ENCODE data around the gene PGAP3.

The PGAP3 gene

DNA sequence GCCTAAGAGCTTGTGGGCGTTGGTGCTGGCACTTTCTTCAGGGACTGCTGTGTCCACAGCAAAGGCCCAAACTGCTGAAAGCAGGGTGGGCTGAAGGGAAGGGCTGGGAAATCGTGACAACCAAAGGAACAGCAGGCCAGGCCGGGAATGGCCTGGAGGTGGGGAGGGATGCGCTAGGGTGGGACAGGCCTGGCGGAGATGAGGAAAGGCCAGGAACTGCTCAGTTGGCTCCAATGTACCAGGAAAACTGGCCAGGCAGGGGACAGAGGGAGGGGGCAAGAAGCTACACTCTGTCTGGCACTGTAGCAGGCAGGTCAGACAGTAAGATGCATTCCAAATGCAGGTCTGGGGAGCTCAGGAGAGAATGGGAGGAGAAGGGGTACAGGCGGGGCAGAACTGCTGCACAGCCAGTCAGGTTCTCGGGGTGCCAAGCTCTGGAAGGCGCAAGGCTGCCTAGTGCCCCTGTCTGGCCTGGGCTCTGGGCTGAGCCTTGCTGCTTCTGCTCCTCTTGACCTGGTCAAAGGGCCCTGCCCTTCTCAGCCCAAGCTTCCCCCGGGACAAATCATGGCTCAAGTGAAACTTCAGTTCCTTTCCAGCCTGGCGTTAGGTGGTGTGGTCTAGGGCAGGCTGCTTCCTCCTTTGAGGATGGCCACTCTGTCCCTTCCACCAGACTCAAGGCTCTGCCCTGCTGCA lies 12.3 kb downstream of the PGAP3 start:
- ChIA-PET CTCF (interaction anchor here (0.6 to 2.1 kb wide), 8 partner anchors 18 to 225 kb away, joined by 3 to 16 read pairs (median 6); no protein-coding TSS in a partner anchor), POLR2A (interaction anchor here (1.2 to 1.5 kb wide), 7 partner anchors 9 to 38 kb away, joined by 3 to 8 read pairs (median 4); partner anchors contain the start of genes ERBB2 and PGAP3)
- H3K9me3 ChIP-seq (ENCODE audit: control insufficient read depth, insufficient read depth, low read depth, low read length), result no peaks in the 10 kb centered on the region
- peak overlapping the region; percentile 48 for H3K27ac ChIP-seq (ENCODE audit: extremely low read depth, low read depth, low read length)
- H3K4me1 ChIP-seq (ENCODE audit: control insufficient read depth, insufficient read depth, low read length), result peaks cover 17% of the 10 kb centered on the region
- H3K36me3 ChIP-seq (ENCODE audit: control insufficient read depth in 2 of 2, insufficient read depth in 1 of 2, low read length in 2 of 2), result peaks cover 0 to 3% of the 10 kb centered on the region in 2 experiments; a peak in 2 of 3 replicates
- TF ChIP-seq ZNF121 (tag by site-specific recombination; IDR thresholded peaks at IDR 0.05), result peak; percentile 68; the same call in 1 of the 2 replicates
- no peak for TF ChIP-seq ZNF362 (tag by site-specific recombination; IDR thresholded peaks at IDR 0.05)
- TF ChIP-seq ZNF600 (tag by site-specific recombination; IDR thresholded peaks at IDR 0.05), result 0 out of 2 replicates have a peak, but pooled peaks have one; percentile 31
- peak; percentile 41; the same call in 1 of the 2 replicates for TF ChIP-seq KLF17 (tag by site-specific recombination; IDR thresholded peaks at IDR 0.05)
- TF ChIP-seq, protein P1, sequence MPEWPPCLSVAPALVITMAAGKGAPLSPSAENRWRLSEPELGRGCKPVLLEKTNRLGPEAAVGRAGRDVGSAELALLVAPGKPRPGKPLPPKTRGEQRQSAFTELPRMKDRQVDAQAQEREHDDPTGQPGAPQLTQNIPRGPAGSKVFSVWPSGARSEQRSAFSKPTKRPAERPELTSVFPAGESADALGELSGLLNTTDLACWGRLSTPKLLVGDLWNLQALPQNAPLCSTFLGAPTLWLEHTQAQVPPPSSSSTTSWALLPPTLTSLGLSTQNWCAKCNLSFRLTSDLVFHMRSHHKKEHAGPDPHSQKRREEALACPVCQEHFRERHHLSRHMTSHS (tag by site-specific recombination; IDR thresholded peaks at IDR 0.05), result no peak
- peak; percentile 86 for TF ChIP-seq ZNF341 (tag by site-specific recombination; IDR thresholded peaks at IDR 0.05; ENCODE audit: low read depth)
- no peak overlapping the region for H3K4me3 ChIP-seq (ENCODE audit: low read depth, low read length)

GRCh38 chr17:39674702-39675389 lies 13.0 kb downstream of the PGAP3 start:
- peaks cover 17% of the 10 kb centered on the region for H3K4me1 ChIP-seq (ENCODE audit: control insufficient read depth, insufficient read depth, low read length)
- H3K4me3 ChIP-seq (ENCODE audit: low read depth, low read length), result no peak overlapping the region
- H3K36me3 ChIP-seq (ENCODE audit: control insufficient read depth in 2 of 2, insufficient read depth in 1 of 2, low read length in 2 of 2), result peaks cover 0 to 3% of the 10 kb centered on the region in 2 experiments; a peak in 2 of 3 replicates
- no peaks in the 10 kb centered on the region for H3K9me3 ChIP-seq (ENCODE audit: control insufficient read depth, insufficient read depth, low read depth, low read length)
- peak overlapping the region; percentile 48 for H3K27ac ChIP-seq (ENCODE audit: extremely low read depth, low read depth, low read length)
- POLR2A ChIA-PET, result interaction anchor here (1.2 to 1.5 kb wide), 4 partner anchors 8 to 28 kb away, joined by 3 to 8 read pairs (median 4); partner anchors contain the start of gene PGAP3
- CTCF ChIA-PET, result interaction anchor here (0.6 to 2.1 kb wide), 5 partner anchors 21 to 55 kb away, joined by 3 to 16 read pairs (median 12); no protein-coding TSS in a partner anchor
- TF ChIP-seq ZNF747 (tag by site-specific recombination; IDR thresholded peaks at IDR 0.05), result no peak
- no peak for TF ChIP-seq ZNF266 (tag by site-specific recombination; IDR thresholded peaks at IDR 0.05; ENCODE audit: low read depth)
- no peak for TF ChIP-seq ZNF221 (tag by site-specific recombination; IDR thresholded peaks at IDR 0.05; ENCODE audit: borderline replicate concordance)
- no peak for TF ChIP-seq ZSCAN23 (tag by site-specific recombination; IDR thresholded peaks at IDR 0.05)
- no peak for TF ChIP-seq ZNF433 (tag by site-specific recombination; IDR thresholded peaks at IDR 0.05; ENCODE audit: low read depth)
- no peak for TF ChIP-seq IKZF3 (tag by site-specific recombination; IDR thresholded peaks at IDR 0.05)
- TF ChIP-seq, protein P2, sequence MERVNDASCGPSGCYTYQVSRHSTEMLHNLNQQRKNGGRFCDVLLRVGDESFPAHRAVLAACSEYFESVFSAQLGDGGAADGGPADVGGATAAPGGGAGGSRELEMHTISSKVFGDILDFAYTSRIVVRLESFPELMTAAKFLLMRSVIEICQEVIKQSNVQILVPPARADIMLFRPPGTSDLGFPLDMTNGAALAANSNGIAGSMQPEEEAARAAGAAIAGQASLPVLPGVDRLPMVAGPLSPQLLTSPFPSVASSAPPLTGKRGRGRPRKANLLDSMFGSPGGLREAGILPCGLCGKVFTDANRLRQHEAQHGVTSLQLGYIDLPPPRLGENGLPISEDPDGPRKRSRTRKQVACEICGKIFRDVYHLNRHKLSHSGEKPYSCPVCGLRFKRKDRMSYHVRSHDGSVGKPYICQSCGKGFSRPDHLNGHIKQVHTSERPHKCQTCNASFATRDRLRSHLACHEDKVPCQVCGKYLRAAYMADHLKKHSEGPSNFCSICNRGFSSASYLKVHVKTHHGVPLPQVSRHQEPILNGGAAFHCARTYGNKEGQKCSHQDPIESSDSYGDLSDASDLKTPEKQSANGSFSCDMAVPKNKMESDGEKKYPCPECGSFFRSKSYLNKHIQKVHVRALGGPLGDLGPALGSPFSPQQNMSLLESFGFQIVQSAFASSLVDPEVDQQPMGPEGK (tag by site-specific recombination; IDR thresholded peaks at IDR 0.05), result 0 out of 2 replicates have a peak, but pooled peaks have one; percentile 48
- TF ChIP-seq SP2 (tag by site-specific recombination; IDR thresholded peaks at IDR 0.05), result peak; percentile 76
- no peak for TF ChIP-seq ZNF473 (tag by site-specific recombination; IDR thresholded peaks at IDR 0.05)
- no peak for TF ChIP-seq ZNF202 (tag by site-specific recombination; IDR thresholded peaks at IDR 0.05; ENCODE audit: borderline replicate concordance)
- no peak for TF ChIP-seq ZNF133 (tag by site-specific recombination; IDR thresholded peaks at IDR 0.05)
- TF ChIP-seq ZSCAN18 (tag by site-specific recombination; IDR thresholded peaks at IDR 0.05), result no peak
- no peak for TF ChIP-seq ZNF501 (tag by site-specific recombination; IDR thresholded peaks at IDR 0.05)
- TF ChIP-seq ZFP41 (tag by site-specific recombination; IDR thresholded peaks at IDR 0.05; ENCODE audit: borderline replicate concordance), result no peak
- TF ChIP-seq ZSCAN30 (tag by site-specific recombination; IDR thresholded peaks at IDR 0.05), result no peak
- TF ChIP-seq ZIC2 (tag by site-specific recombination; IDR thresholded peaks at IDR 0.05), result peak; percentile 98
- TF ChIP-seq GLIS1 (tag by site-specific recombination; IDR thresholded peaks at IDR 0.05), result peak; percentile 99
- TF ChIP-seq PRDM1 (tag by site-specific recombination; IDR thresholded peaks at IDR 0.05), result no peak
- no peak for TF ChIP-seq ZNF561 (tag by site-specific recombination; IDR thresholded peaks at IDR 0.05; ENCODE audit: borderline replicate concordance)
- TF ChIP-seq SALL2 (tag by site-specific recombination; IDR thresholded peaks at IDR 0.05; ENCODE audit: borderline replicate concordance), result no peak
- no peak for TF ChIP-seq ZNF768 (tag by site-specific recombination; IDR thresholded peaks at IDR 0.05)

Measured in HEK293 (cell line).